ENCODE results near the gene ATP10D.

Gene ATP10D

GRCh38 chr4:47612116-47613023 is 127.3 kb downstream of the ATP10D start:
- Mint-ChIP-seq H3K27me3 (ENCODE audit: low read depth) (peaks cover 3% of the 10 kb centered on the region), H3K4me1 (no peaks in the 10 kb centered on the region), H3K4me3 (no peak overlapping the region), H3K27ac (no peak overlapping the region), H3K9me3 (peaks cover 4% of the 10 kb centered on the region), H3K36me3 (ENCODE audit: low read depth) (no peaks in the 10 kb centered on the region)
- TF ChIP-seq CTCF (IDR thresholded peaks at IDR 0.05; ENCODE audit: unreplicated experiment in 3 of 3), result no peak

GRCh38 chr4:47615385-47615784 is 130.3 kb downstream of the ATP10D start:
- no peaks in the 10 kb centered on the region for H3K36me3 Mint-ChIP-seq (ENCODE audit: low read depth)

GRCh38 chr4:47617607-47618006 is 132.5 kb downstream of the ATP10D start:
- Mint-ChIP-seq H3K4me3 (no peak overlapping the region), H3K36me3 (ENCODE audit: low read depth) (peaks cover 1% of the 10 kb centered on the region), H3K4me1 (peaks cover 6% of the 10 kb centered on the region), H3K27ac (no peak overlapping the region), H3K9me3 (peaks cover 5% of the 10 kb centered on the region), H3K27me3 (ENCODE audit: low read depth) (no peaks in the 10 kb centered on the region)
- TF ChIP-seq CTCF (IDR thresholded peaks at IDR 0.05; ENCODE audit: unreplicated experiment in 3 of 3), result no peak

More at GRCh38 chr4:47615385-47615784, 130.3 kb downstream of the ATP10D start:
- Mint-ChIP-seq H3K27ac (no peak overlapping the region), H3K4me3 (no peak overlapping the region), H3K4me1 (peaks cover 6% of the 10 kb centered on the region), H3K27me3 (ENCODE audit: low read depth) (no peaks in the 10 kb centered on the region), H3K9me3 (peaks cover 4% of the 10 kb centered on the region)
- no peak for TF ChIP-seq CTCF (IDR thresholded peaks at IDR 0.05; ENCODE audit: unreplicated experiment in 3 of 3)

GRCh38 chr4:47619691-47620090 is 134.6 kb downstream of the ATP10D start:
- H3K4me1 Mint-ChIP-seq, result peaks cover 6% of the 10 kb centered on the region
- H3K36me3 Mint-ChIP-seq (ENCODE audit: low read depth), result peaks cover 6% of the 10 kb centered on the region
- H3K9me3 Mint-ChIP-seq, result peaks cover 9% of the 10 kb centered on the region
- peak overlapping the region in 1 of 3 experiments; percentile 48 for H3K27ac Mint-ChIP-seq
- H3K27me3 Mint-ChIP-seq (ENCODE audit: low read depth), result no peaks in the 10 kb centered on the region
- TF ChIP-seq CTCF (IDR thresholded peaks at IDR 0.05; ENCODE audit: unreplicated experiment in 3 of 3), result no peak
- H3K4me3 Mint-ChIP-seq, result no peak overlapping the region

GRCh38 chr4:47621181-47621580 is 136.1 kb downstream of the ATP10D start:
- peaks cover 6% of the 10 kb centered on the region for H3K36me3 Mint-ChIP-seq (ENCODE audit: low read depth)

More at GRCh38 chr4:47621181-47621580, 136.1 kb downstream of the ATP10D start:
- Mint-ChIP-seq H3K27me3 (ENCODE audit: low read depth) (no peaks in the 10 kb centered on the region), H3K9me3 (peaks cover 9% of the 10 kb centered on the region), H3K4me1 (peaks cover 6% of the 10 kb centered on the region), H3K27ac (no peak overlapping the region), H3K4me3 (no peak overlapping the region)
- no peak for TF ChIP-seq CTCF (IDR thresholded peaks at IDR 0.05; ENCODE audit: unreplicated experiment in 3 of 3)

Data from nephron (organoid).